SK-N-SH treated with all-trans-retinoic acid at 6 μM for 48 hours (cell line): Measurements from ENCODE around the gene CYP46A1.

Source experiments
- ATAC-seq: fragments of 200-7000 bp; cut with Tn5 transposase; 3 replicates; pipeline ENCODE4 v1.9.1; 2020; ENCODE audit warnings: mild to moderate bottlenecking, moderate library complexity
- ARNTL ChIP-seq: fragments of 450-650 bp; formaldehyde crosslinking; IDR thresholded peaks from 2 replicates; pipeline ENCODE4 v1.5.0; 2020; ENCODE audit warnings: low read depth, mild to moderate bottlenecking, moderate library complexity, borderline replicate concordance
- BACH2 ChIP-seq: fragments of 250-450 bp; sonication (Bioruptor Pico); IDR thresholded peaks from 2 replicates; pipeline ENCODE4 v1.9.0; 2021; ENCODE audit warnings: mild to moderate bottlenecking, borderline replicate concordance
- CSDC2 ChIP-seq: fragments of 250-450 bp; sonication (Bioruptor Pico); IDR thresholded peaks from 2 replicates; pipeline ENCODE4 v1.5.0; 2020; ENCODE audit warnings: mild to moderate bottlenecking, moderate library complexity
- ESRRG ChIP-seq: fragments of 250-450 bp; sonication (Bioruptor Pico); IDR thresholded peaks from 2 replicates; pipeline ENCODE4 v1.6.1; 2021; ENCODE audit warnings: mild to moderate bottlenecking
- GLIS3 ChIP-seq: fragments of 250-450 bp; sonication (Bioruptor Pico); IDR thresholded peaks from 2 replicates; pipeline ENCODE4 v1.5.0; 2020; ENCODE audit warnings: mild to moderate bottlenecking, moderate library complexity
- ISL1 ChIP-seq: fragments of 250-450 bp; sonication (Bioruptor Pico); IDR thresholded peaks from 2 replicates; pipeline ENCODE4 v2.1.2; 2022; ENCODE audit warnings: mild to moderate bottlenecking, moderate library complexity
- OSR1 ChIP-seq: fragments of 250-450 bp; sonication (Bioruptor Pico); IDR thresholded peaks from 2 replicates; pipeline ENCODE4 v1.8.0; 2022; ENCODE audit warnings: moderate library complexity, mild to moderate bottlenecking, inconsistent platforms
- PPARA ChIP-seq: fragments of 250-450 bp; sonication (Bioruptor Pico); IDR thresholded peaks from 2 replicates; pipeline ENCODE4 v1.5.0; 2020; ENCODE audit warnings: mild to moderate bottlenecking, borderline replicate concordance
- SNAI2 ChIP-seq: fragments of 250-450 bp; sonication (Bioruptor Pico); IDR thresholded peaks from 2 replicates; pipeline ENCODE4 v1.5.0; 2020; ENCODE audit warnings: mild to moderate bottlenecking, moderate library complexity
- TOX ChIP-seq: fragments of 250-450 bp; sonication (Bioruptor Pico); IDR thresholded peaks from 2 replicates; pipeline ENCODE4 v1.8.0; 2021; ENCODE audit warnings: mild to moderate bottlenecking, moderate library complexity, borderline replicate concordance
- ZC3H10 ChIP-seq: fragments of 250-450 bp; sonication (Bioruptor Pico); IDR thresholded peaks from 2 replicates; pipeline ENCODE4 v1.5.1; 2021; ENCODE audit warnings: mild to moderate bottlenecking, moderate library complexity
- ZFP3 ChIP-seq: fragments of 250-450 bp; sonication (Bioruptor Pico); IDR thresholded peaks from 2 replicates; pipeline ENCODE4 v1.5.0; 2020; ENCODE audit warnings: mild to moderate bottlenecking, moderate library complexity
- ZFP30 ChIP-seq: fragments of 450-650 bp; formaldehyde crosslinking; IDR thresholded peaks from 2 replicates; pipeline ENCODE4 v1.5.0; 2022; ENCODE audit warnings: mild to moderate bottlenecking, moderate library complexity
- ZNF565 ChIP-seq: fragments of 450-650 bp; formaldehyde crosslinking; conservative IDR thresholded peaks from 2 replicates; pipeline ENCODE4 v1.5.0; 2020; ENCODE audit warnings: low read depth, mild to moderate bottlenecking, moderate library complexity
- ZNF70 ChIP-seq: fragments of 450-650 bp; formaldehyde crosslinking; IDR thresholded peaks from 2 replicates; pipeline ENCODE4 v1.5.0; 2020; ENCODE audit warnings: mild to moderate bottlenecking, moderate library complexity
- ZNF8 ChIP-seq: fragments of 450-650 bp; formaldehyde crosslinking; IDR thresholded peaks from 2 replicates; pipeline ENCODE4 v1.5.0; 2020; ENCODE audit warnings: mild to moderate bottlenecking, moderate library complexity
- TF ChIP-seq, protein P1 (sequence below): fragments of 250-450 bp; sonication (Bioruptor Pico); IDR thresholded peaks from 2 replicates; pipeline ENCODE4 v1.8.0; 2021; ENCODE audit warnings: low read depth, mild to moderate bottlenecking, moderate library complexity, borderline replicate concordance
- TF ChIP-seq, protein P2 (sequence below): fragments of 250-450 bp; sonication (Bioruptor Pico); IDR thresholded peaks from 2 replicates; pipeline ENCODE4 v1.5.1; 2020; ENCODE audit warnings: low read depth, mild to moderate bottlenecking, moderate library complexity
- TF ChIP-seq, protein P3 (sequence below): fragments of 250-450 bp; sonication (Bioruptor Pico); IDR thresholded peaks from 2 replicates; pipeline ENCODE4 v1.5.1; 2021; ENCODE audit warnings: mild to moderate bottlenecking, moderate library complexity
- TF ChIP-seq, protein P4 (sequence below): fragments of 250-450 bp; sonication (Bioruptor Pico); IDR thresholded peaks from 2 replicates; pipeline ENCODE4 v1.5.0; 2020; ENCODE audit warnings: mild to moderate bottlenecking, moderate library complexity
- TF ChIP-seq, protein P5 (sequence below): fragments of 250-450 bp; sonication (Bioruptor Pico); IDR thresholded peaks from 2 replicates; pipeline ENCODE4 v1.8.0; 2020; ENCODE audit warnings: mild to moderate bottlenecking, moderate library complexity, borderline replicate concordance

The CYP46A1 gene

DNA sequence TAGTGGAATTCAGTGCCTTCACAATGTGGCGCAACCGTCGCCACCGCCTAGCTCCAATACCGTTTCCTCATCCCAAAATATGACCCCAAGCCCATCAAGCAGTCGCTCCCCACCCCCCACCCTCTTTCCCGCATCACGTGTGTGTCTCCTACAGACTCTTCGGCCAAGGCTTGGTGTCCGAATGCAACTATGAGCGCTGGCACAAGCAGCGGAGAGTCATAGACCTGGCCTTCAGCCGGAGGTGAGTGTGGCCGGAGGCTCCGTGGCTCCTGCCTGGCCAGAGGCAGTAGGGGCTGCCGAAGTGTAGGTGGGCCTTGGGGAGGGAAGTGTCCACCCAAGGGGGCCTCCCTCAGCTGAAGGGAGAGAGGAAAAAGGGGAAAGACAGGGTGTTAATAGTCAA is 15.8 kb downstream of the CYP46A1 start:
- no peak for ATAC-seq
- TF ChIP-seq ZNF565 (CRISPR knock-in tag), result no peak
- TF ChIP-seq ZC3H10, result no peak
- TF ChIP-seq, protein P1, sequence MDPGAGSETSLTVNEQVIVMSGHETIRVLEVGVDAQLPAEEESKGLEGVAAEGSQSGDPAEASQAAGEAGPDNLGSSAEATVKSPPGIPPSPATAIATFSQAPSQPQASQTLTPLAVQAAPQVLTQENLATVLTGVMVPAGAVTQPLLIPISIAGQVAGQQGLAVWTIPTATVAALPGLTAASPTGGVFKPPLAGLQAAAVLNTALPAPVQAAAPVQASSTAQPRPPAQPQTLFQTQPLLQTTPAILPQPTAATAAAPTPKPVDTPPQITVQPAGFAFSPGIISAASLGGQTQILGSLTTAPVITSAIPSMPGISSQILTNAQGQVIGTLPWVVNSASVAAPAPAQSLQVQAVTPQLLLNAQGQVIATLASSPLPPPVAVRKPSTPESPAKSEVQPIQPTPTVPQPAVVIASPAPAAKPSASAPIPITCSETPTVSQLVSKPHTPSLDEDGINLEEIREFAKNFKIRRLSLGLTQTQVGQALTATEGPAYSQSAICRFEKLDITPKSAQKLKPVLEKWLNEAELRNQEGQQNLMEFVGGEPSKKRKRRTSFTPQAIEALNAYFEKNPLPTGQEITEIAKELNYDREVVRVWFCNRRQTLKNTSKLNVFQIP (CRISPR knock-in tag), result no peak
- TF ChIP-seq CSDC2, result no peak
- TF ChIP-seq ARNTL (CRISPR knock-in tag), result no peak
- TF ChIP-seq GLIS3 (CRISPR knock-in tag), result no peak
- no peak for TF ChIP-seq TOX (CRISPR knock-in tag)
- no peak for TF ChIP-seq SNAI2 (CRISPR knock-in tag)
- TF ChIP-seq, protein P2, sequence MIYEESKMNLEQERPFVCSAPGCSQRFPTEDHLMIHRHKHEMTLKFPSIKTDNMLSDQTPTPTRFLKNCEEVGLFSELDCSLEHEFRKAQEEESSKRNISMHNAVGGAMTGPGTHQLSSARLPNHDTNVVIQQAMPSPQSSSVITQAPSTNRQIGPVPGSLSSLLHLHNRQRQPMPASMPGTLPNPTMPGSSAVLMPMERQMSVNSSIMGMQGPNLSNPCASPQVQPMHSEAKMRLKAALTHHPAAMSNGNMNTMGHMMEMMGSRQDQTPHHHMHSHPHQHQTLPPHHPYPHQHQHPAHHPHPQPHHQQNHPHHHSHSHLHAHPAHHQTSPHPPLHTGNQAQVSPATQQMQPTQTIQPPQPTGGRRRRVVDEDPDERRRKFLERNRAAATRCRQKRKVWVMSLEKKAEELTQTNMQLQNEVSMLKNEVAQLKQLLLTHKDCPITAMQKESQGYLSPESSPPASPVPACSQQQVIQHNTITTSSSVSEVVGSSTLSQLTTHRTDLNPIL (CRISPR knock-in tag), result no peak
- TF ChIP-seq, protein P3, sequence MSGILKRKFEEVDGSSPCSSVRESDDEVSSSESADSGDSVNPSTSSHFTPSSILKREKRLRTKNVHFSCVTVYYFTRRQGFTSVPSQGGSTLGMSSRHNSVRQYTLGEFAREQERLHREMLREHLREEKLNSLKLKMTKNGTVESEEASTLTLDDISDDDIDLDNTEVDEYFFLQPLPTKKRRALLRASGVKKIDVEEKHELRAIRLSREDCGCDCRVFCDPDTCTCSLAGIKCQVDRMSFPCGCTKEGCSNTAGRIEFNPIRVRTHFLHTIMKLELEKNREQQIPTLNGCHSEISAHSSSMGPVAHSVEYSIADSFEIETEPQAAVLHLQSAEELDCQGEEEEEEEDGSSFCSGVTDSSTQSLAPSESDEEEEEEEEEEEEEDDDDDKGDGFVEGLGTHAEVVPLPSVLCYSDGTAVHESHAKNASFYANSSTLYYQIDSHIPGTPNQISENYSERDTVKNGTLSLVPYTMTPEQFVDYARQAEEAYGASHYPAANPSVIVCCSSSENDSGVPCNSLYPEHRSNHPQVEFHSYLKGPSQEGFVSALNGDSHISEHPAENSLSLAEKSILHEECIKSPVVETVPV (CRISPR knock-in tag), result no peak
- TF ChIP-seq ISL1, result no peak
- TF ChIP-seq, protein P4, sequence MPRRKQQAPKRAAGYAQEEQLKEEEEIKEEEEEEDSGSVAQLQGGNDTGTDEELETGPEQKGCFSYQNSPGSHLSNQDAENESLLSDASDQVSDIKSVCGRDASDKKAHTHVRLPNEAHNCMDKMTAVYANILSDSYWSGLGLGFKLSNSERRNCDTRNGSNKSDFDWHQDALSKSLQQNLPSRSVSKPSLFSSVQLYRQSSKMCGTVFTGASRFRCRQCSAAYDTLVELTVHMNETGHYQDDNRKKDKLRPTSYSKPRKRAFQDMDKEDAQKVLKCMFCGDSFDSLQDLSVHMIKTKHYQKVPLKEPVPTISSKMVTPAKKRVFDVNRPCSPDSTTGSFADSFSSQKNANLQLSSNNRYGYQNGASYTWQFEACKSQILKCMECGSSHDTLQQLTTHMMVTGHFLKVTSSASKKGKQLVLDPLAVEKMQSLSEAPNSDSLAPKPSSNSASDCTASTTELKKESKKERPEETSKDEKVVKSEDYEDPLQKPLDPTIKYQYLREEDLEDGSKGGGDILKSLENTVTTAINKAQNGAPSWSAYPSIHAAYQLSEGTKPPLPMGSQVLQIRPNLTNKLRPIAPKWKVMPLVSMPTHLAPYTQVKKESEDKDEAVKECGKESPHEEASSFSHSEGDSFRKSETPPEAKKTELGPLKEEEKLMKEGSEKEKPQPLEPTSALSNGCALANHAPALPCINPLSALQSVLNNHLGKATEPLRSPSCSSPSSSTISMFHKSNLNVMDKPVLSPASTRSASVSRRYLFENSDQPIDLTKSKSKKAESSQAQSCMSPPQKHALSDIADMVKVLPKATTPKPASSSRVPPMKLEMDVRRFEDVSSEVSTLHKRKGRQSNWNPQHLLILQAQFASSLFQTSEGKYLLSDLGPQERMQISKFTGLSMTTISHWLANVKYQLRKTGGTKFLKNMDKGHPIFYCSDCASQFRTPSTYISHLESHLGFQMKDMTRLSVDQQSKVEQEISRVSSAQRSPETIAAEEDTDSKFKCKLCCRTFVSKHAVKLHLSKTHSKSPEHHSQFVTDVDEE (CRISPR knock-in tag), result no peak
- TF ChIP-seq PPARA (CRISPR knock-in tag), result no peak
- TF ChIP-seq OSR1 (CRISPR knock-in tag), result no peak
- no peak for TF ChIP-seq ZNF70
- TF ChIP-seq BACH2, result no peak
- no peak for TF ChIP-seq ESRRG
- TF ChIP-seq ZFP30 (CRISPR knock-in tag), result no peak
- TF ChIP-seq, protein P5, sequence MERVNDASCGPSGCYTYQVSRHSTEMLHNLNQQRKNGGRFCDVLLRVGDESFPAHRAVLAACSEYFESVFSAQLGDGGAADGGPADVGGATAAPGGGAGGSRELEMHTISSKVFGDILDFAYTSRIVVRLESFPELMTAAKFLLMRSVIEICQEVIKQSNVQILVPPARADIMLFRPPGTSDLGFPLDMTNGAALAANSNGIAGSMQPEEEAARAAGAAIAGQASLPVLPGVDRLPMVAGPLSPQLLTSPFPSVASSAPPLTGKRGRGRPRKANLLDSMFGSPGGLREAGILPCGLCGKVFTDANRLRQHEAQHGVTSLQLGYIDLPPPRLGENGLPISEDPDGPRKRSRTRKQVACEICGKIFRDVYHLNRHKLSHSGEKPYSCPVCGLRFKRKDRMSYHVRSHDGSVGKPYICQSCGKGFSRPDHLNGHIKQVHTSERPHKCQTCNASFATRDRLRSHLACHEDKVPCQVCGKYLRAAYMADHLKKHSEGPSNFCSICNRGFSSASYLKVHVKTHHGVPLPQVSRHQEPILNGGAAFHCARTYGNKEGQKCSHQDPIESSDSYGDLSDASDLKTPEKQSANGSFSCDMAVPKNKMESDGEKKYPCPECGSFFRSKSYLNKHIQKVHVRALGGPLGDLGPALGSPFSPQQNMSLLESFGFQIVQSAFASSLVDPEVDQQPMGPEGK, result no peak
- no peak for TF ChIP-seq ZNF8

DNA sequence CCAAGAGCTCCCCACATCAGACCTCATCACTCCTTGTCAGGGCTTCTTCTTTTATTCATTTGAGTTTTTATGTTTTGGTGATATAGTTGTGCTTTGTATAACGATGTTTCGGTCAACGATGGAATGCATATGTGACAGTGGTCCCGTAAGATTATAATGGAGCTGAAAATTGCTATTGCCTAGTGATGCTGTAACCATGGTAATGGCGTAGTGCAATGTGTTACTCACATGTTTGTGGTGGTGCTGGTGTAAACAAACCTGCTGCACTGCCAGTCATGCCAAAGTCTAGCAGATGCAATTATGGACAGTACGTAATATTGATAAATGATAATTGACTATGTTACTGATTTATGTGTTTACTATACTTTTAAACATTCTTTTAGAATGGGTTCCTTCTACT is 16.3 kb downstream of the CYP46A1 start:
- ATAC-seq, result no peak
- TF ChIP-seq SNAI2 (CRISPR knock-in tag) (no peak), ZFP3 (CRISPR knock-in tag) (no peak), GLIS3 (CRISPR knock-in tag) (no peak), BACH2 (no peak), PPARA (CRISPR knock-in tag) (no peak), ESRRG (no peak), ZFP30 (CRISPR knock-in tag) (no peak), ZNF70 (no peak), OSR1 (CRISPR knock-in tag) (no peak), ZNF8 (no peak), ZC3H10 (no peak), TOX (CRISPR knock-in tag) (no peak)
- TF ChIP-seq, protein P5, result no peak
- TF ChIP-seq, protein P4 (CRISPR knock-in tag), result no peak
- TF ChIP-seq, protein P1 (CRISPR knock-in tag), result no peak
- TF ChIP-seq, protein P3 (CRISPR knock-in tag), result no peak
